ENCODE measurements around the gene PLA2G6.

DNA sequence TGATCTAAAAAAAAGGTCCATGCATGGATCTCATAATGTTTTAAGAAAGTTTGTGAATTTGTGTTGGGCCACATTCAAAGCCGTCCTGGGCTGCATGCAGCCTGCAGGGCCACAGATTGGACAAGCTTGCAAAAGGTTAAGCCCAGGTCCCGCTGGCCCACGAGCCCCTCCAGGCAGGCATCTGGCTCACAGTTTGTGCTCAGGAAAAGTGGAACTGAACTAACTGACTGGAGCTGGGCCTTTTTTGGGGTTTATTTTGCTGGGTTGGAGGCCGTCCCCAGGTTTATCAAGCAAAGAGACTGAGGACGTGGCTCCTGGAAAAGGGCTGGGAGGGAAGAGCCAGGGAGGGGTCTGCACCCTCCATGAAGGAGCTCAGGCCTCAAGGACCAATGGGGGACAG, 39.0 kb downstream of the PLA2G6 start:
- TF ChIP-seq POLR2A (IDR thresholded peaks at IDR 0.05; ENCODE audit: low read depth, low read length) (no peak), POU2F2 (IDR thresholded peaks at IDR 0.05; ENCODE audit: low read depth, low read length) (no peak), POLR2AphosphoS5 (IDR thresholded peaks at IDR 0.05; ENCODE audit: low read depth, low read length) (no peak), TAF1 (IDR thresholded peaks at IDR 0.05; ENCODE audit: low read depth, low read length) (no peak), PAX5 (IDR thresholded peaks at IDR 0.05; ENCODE audit: insufficient read depth, low read length, severe bottlenecking) (no peak)
